B cell (primary cell): ENCODE results near the gene CCDC178. TPM values are rescaled to one million over a fixed set of nuclear protein-coding genes. Genes with fewer than 3 reads are reported as not detected.

Experiments
- ATAC-seq: fragments of 200-7000 bp; cut with Tn5 transposase; one replicate; pipeline ENCODE4 v1.10.0; 2021; ENCODE audit warnings: low read depth, mild to moderate bottlenecking, moderate number of reproducible peaks, moderate library complexity
- CTCF ChIA-PET: fragments of 350-600 bp; sonication (Branson Sonifier 250); formaldehyde crosslinking; loops from one replicate; lab custom pipeline; 2021; ENCODE audit warnings: antibody characterized with exemption, inconsistent platforms; lab: Charles Lee
- POLR2A ChIA-PET: fragments of 350-600 bp; sonication (Branson Sonifier 250); formaldehyde crosslinking; loops from one replicate; lab custom pipeline; 2021; ENCODE audit warnings: antibody characterized with exemption; lab: Charles Lee
- DNase-seq: peaks from one replicate; pipeline ENCODE4 v3.0.0; 2013
- H2AFZ ChIP-seq: 2 replicates; pipeline ENCODE4 v1.6.1; 2012; ENCODE audit warnings: mild to moderate bottlenecking, low read depth, low read length; ENCODE audit not compliant: insufficient read depth, poor library complexity, severe bottlenecking
- H3K27ac ChIP-seq, 2 donors: 1 replicate in 1 of 2; 2 replicates in 1 of 2; pipeline ENCODE4 v1.5.1; 2012 to 2013; ENCODE audit warnings: low read length in 2 of 2, mild to moderate bottlenecking in 2 of 2, moderate library complexity in 1 of 2
- H3K27me3 ChIP-seq, 4 experiments: fragments of 200-600 bp in 1 of 4; sonication (generic) in 1 of 4; replicated peaks in 1 of 4; 1 replicate in 2 of 4; 2 replicates in 2 of 4; pipeline versions ENCODE4 v1.6.1 to v1.7.0; 2013 to 2016; ENCODE audit warnings: low read length in 3 of 4, mild to moderate bottlenecking in 2 of 4, mixed read lengths in 1 of 4, moderate library complexity in 1 of 4; ENCODE audit not compliant: insufficient read depth in 4 of 4, control insufficient read depth in 3 of 4; ENCODE audit errors: control extremely low read depth in 1 of 4
- H3K36me3 ChIP-seq, 2 experiments: replicated peaks in 1 of 2; 1 replicate in 1 of 2; 2 replicates in 1 of 2; pipeline versions ENCODE4 v1.6.1 to v1.7.1; 2013; ENCODE audit warnings: low read length in 1 of 2; ENCODE audit not compliant: insufficient read depth in 2 of 2, control insufficient read depth in 1 of 2; ENCODE audit errors: control extremely low read depth in 1 of 2, extremely low read depth in 1 of 2
- H3K4me1 ChIP-seq, 2 donors: fragments of 200-600 bp in 1 of 2; sonication (generic) in 1 of 2; 1 replicate in 1 of 2; 2 replicates in 1 of 2; pipeline versions ENCODE4 v1.5.1 to v1.6.1; 2013 to 2017; ENCODE audit warnings: low read length in 2 of 2; ENCODE audit not compliant: control insufficient read depth in 2 of 2, insufficient read depth in 2 of 2
- H3K4me2 ChIP-seq: replicated peaks from 2 replicates; pipeline ENCODE3; 2012; ENCODE audit warnings: mild to moderate bottlenecking, low read depth, low read length; ENCODE audit not compliant: poor library complexity, severe bottlenecking
- H3K4me3 ChIP-seq, 5 experiments: fragments of 200-600 bp in 1 of 5; sonication (generic) in 1 of 5; 1 replicate in 3 of 5; 2 replicates in 2 of 5; pipeline versions ENCODE4 v1.5.1 to v1.7.0; 2011 to 2016; ENCODE audit warnings: low read length in 4 of 5, mild to moderate bottlenecking in 4 of 5, low read depth in 2 of 5, control low read depth in 1 of 5, moderate library complexity in 1 of 5; ENCODE audit not compliant: insufficient read depth in 1 of 5; ENCODE audit errors: control extremely low read depth in 1 of 5, extremely low read depth in 1 of 5
- H3K79me2 ChIP-seq: fragments of 200-600 bp; sonication (generic); one replicate; pipeline ENCODE4 v1.6.0; 2016; ENCODE audit warnings: low read length; ENCODE audit not compliant: control insufficient read depth, insufficient read depth
- H3K9ac ChIP-seq: fragments of 200-600 bp; sonication (generic); 2 replicates; pipeline ENCODE4 v1.6.1; 2017; ENCODE audit warnings: mild to moderate bottlenecking, low read length, moderate library complexity
- H3K9me3 ChIP-seq, 3 donors: one replicate each; pipeline versions ENCODE4 v1.6.1 to v1.7.1; 2013; ENCODE audit warnings: low read length in 2 of 3; ENCODE audit not compliant: control insufficient read depth in 2 of 3, insufficient read depth in 1 of 3; ENCODE audit errors: control extremely low read depth in 1 of 3
- H4K20me1 ChIP-seq: 2 replicates; pipeline ENCODE4 v1.6.0; 2012; ENCODE audit warnings: mild to moderate bottlenecking, low read length; ENCODE audit not compliant: insufficient read depth, control insufficient read depth, poor library complexity, severe bottlenecking
- H3K27ac Mint-ChIP-seq: one replicate; pipeline ENCODE4 v1.8.0; 2021; ENCODE audit warnings: mixed read lengths
- H3K27me3 Mint-ChIP-seq: one replicate; pipeline ENCODE4 v1.8.0; 2021; ENCODE audit warnings: mixed read lengths
- H3K4me1 Mint-ChIP-seq: one replicate; pipeline ENCODE4 v1.8.0; 2021; ENCODE audit warnings: mixed read lengths
- H3K4me3 Mint-ChIP-seq: one replicate; pipeline ENCODE4 v1.8.0; 2021; ENCODE audit warnings: mixed read lengths
- H3K9me3 Mint-ChIP-seq: one replicate; pipeline ENCODE4 v1.8.0; 2022; ENCODE audit warnings: mixed read lengths; ENCODE audit not compliant: insufficient read depth
- EZH2 ChIP-seq: IDR thresholded peaks from 2 replicates; pipeline ENCODE4 v1.6.1; 2012; ENCODE audit warnings: borderline replicate concordance, low read depth, mild to moderate bottlenecking, moderate library complexity, low read length; ENCODE audit not compliant: insufficient read depth, poor library complexity, severe bottlenecking
- WGBS: methylation state at CpG from one replicate; pipeline ENCODE4 v1.1.5; 2013; ENCODE audit warnings: missing lambda C conversion rate; ENCODE audit not compliant: insufficient coverage; 5-methylcytosine and 5-hydroxymethylcytosine counted together
- intact Hi-C: fragments of 100-400 bp; cut with micrococcal nuclease; formaldehyde crosslinking; loops from one replicate; pipeline ENCODE4 v1.10.0; 2022
- polyA plus RNA-seq: library from polyadenylated mRNA; depleted of rRNA; stranded (reverse); fragments of >200 nt; gene quantifications from 2 replicates; pipeline ENCODE4 v1.2.3, GENCODE V29; 2012
- total RNA-seq, 2 donors: library from RNA; stranded (reverse); fragments of 120-200 nt in 1 of 2; gene quantifications; 1 replicate in 1 of 2; 2 replicates in 1 of 2; pipeline versions ENCODE4 v1.2.3 to v1.2.4, GENCODE V29; 2013 to 2022
- TF ChIP-seq, protein P1 (sequence below): fragments of 200-600 bp; IDR thresholded peaks from one replicate; pipeline ENCODE4 v1.8.0; 2022; ENCODE audit warnings: antibody characterized with exemption, mild to moderate bottlenecking

Gene CCDC178
- total and polyA plus RNA-seq, 2 donors (not counting 1 experiment from before 2014, with no cell fraction given): not detected

GRCh38 chr18:33282142-33282541 is 158.4 kb downstream of the CCDC178 start:
- H3K9me3 ChIP-seq: peaks cover 0 to 5% (median 0%) of the 10 kb centered on the region in 3 donors
- POLR2A ChIA-PET: no interaction called here
- no peak for ATAC-seq
- H3K4me3 Mint-ChIP-seq: no peak overlapping the region
- H3K27ac ChIP-seq: no peak overlapping the region
- H3K9ac ChIP-seq: no peak overlapping the region
- H4K20me1 ChIP-seq: no peaks in the 10 kb centered on the region
- no peak for TF ChIP-seq EZH2
- TF ChIP-seq, protein P1, sequence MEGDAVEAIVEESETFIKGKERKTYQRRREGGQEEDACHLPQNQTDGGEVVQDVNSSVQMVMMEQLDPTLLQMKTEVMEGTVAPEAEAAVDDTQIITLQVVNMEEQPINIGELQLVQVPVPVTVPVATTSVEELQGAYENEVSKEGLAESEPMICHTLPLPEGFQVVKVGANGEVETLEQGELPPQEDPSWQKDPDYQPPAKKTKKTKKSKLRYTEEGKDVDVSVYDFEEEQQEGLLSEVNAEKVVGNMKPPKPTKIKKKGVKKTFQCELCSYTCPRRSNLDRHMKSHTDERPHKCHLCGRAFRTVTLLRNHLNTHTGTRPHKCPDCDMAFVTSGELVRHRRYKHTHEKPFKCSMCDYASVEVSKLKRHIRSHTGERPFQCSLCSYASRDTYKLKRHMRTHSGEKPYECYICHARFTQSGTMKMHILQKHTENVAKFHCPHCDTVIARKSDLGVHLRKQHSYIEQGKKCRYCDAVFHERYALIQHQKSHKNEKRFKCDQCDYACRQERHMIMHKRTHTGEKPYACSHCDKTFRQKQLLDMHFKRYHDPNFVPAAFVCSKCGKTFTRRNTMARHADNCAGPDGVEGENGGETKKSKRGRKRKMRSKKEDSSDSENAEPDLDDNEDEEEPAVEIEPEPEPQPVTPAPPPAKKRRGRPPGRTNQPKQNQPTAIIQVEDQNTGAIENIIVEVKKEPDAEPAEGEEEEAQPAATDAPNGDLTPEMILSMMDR: no peak
- intact Hi-C loops: no loop called here
- no peaks in the 10 kb centered on the region for H3K4me1 Mint-ChIP-seq
- H3K4me2 ChIP-seq: no peak overlapping the region
- H3K4me3 ChIP-seq: no peak overlapping the region
- H3K27me3 ChIP-seq: no peaks in the 10 kb centered on the region
- H3K27me3 Mint-ChIP-seq: no peaks in the 10 kb centered on the region
- no peaks in the 10 kb centered on the region for H3K9me3 Mint-ChIP-seq
- no peak overlapping the region for H3K27ac Mint-ChIP-seq
- no peaks in the 10 kb centered on the region for H3K4me1 ChIP-seq
- no peaks in the 10 kb centered on the region for H3K36me3 ChIP-seq
- H3K79me2 ChIP-seq: no peaks in the 10 kb centered on the region
- CTCF ChIA-PET: no interaction called here
- H2AFZ ChIP-seq: no peak overlapping the region
- WGBS: 86% methylated on average over 7 of the region's 7 CpGs
- no peak for DNase-seq

- Histone ChIP-seq H3K4me3 (no peak overlapping the region), H3K36me3 (no peaks in the 10 kb centered on the region), H3K4me1 (no peaks in the 10 kb centered on the region), H2AFZ (no peak overlapping the region), H3K9me3 (peaks cover 0 to 5% (median 2%) of the 10 kb centered on the region in 3 donors), H3K27me3 (no peaks in the 10 kb centered on the region), H3K79me2 (no peaks in the 10 kb centered on the region), H3K27ac (no peak overlapping the region), H3K9ac (no peak overlapping the region), H3K4me2 (no peak overlapping the region), H4K20me1 (no peaks in the 10 kb centered on the region)
- no peak for TF ChIP-seq EZH2
- TF ChIP-seq, protein P1: no peak
- DNase-seq (no peak), ATAC-seq (no peak)
- intact Hi-C loops: no loop called here
- ChIA-PET POLR2A (no interaction called here), CTCF (no interaction called here)
- Mint-ChIP-seq H3K27me3 (no peaks in the 10 kb centered on the region), H3K4me1 (no peaks in the 10 kb centered on the region), H3K27ac (no peak overlapping the region), H3K9me3 (no peaks in the 10 kb centered on the region), H3K4me3 (no peak overlapping the region)
These were observed 163.1 kb downstream of the CCDC178 start for GRCh38 chr18:33277431-33277830.
